GM13976 (cell line): Measurements from ENCODE around the gene MBD3L1.

ENCODE experiments used
- DNase-seq: peaks from one replicate; pipeline ENCODE4 v3.0.0; 2012; ENCODE audit warnings: low spot score
- CTCF ChIP-seq: IDR thresholded peaks from 2 replicates; pipeline ENCODE4 v1.5.1; 2012; ENCODE audit warnings: borderline replicate concordance, mild to moderate bottlenecking; ENCODE audit not compliant: insufficient read depth; ENCODE audit errors: extremely low read depth, missing control alignments, control extremely low read depth
- in situ Hi-C: fragments of 300-500 bp; cut with MboI; formaldehyde crosslinking; loops from one replicate; pipeline ENCODE4 v1.12.0; 2022; ENCODE audit warnings: low sequenced_read_pairs, mixed read lengths, inconsistent platforms; ENCODE audit not compliant: unreplicated experiment

Gene MBD3L1

DNA sequence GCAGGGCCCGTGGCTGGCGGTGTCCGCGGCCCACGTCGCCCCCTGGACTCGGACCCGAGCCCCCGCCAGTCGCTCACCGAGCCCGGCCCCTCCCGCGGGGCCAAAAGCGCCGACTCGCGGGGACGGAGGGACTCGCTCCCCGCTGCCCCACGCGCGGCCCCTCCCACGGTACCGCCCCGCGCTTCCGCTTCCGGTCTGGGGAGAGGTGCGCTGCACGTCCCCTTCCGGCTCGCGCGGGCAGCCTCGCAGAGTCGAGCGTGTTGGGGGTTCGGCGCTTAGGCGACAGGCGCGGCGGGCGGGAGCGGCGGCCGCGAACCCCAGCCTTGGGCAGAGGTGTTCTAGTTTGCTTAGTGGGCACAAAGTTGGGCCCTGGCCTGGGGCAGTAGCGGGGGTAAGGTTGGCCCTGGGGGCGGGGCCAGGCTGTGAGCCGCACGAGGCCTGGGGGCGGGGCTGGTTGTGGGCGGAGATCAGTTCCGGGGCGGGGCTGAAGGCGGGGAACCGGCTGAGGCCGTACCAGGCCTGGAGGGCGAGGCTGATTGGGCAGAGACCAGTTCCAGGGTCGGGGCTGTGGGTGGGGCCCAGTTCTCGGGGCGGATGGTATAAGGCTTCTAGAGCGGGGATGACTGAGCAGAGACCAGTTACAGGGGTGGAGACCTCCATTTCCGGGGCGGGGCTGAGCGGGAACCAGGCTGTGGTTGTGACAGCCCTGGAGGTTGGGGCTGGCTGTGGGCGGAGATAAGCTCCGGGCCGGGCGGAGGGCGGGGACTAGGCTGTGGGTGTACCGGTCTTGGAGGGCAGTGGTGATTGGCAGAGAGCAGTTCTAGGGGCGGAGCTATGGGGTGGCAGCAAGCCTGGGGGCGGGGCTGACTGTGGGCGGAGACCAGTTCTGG lies at the start of gene MBD3L1, which contains the start of gene ZNF558:
TSS of gene MBD3L1 (plus strand) at position 246 of the 890 bp plus-strand sequence. CDS start 10,302 bp downstream, outside the sequence.
TSS of gene ZNF558 (minus strand) at position 173 of the 890 bp plus-strand sequence. CDS start 9,645 bp downstream, outside the sequence.
- in situ Hi-C loops, result no loop called here
- peak; percentile 96 for DNase-seq
- TF ChIP-seq CTCF, result peak; percentile 34

GRCh38 chr19:8794823-8795222 lies 37.4 kb upstream of the MBD3L1 start:
- in situ Hi-C loops, result no loop called here
- TF ChIP-seq CTCF, result no peak
- DNase-seq, result no peak

DNA sequence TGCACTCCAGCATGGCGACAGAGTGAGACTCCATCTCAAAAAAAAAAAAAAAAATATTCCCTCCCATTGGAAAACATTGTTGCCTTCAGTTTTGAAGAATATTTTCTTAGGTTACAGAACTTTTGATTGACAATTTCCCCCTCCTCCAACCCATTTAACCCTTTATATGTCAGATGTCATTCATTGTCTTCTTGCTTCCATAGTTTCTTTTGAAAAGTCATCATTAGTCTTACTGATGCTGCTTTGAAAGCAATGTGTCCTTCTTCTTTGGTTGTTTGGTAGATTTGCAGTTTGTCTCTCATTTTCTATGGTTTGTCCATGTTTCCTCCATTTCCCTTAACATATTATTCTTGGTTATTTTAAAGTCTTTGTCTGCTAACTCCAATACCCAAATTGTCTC lies 25.5 kb upstream of the MBD3L1 start:
- DNase-seq, result no peak
- TF ChIP-seq CTCF, result no peak
- in situ Hi-C loops, result no loop called here

GRCh38 chr19:8811315-8812172 lies 20.6 kb upstream of the MBD3L1 start:
- in situ Hi-C loops, result no loop called here
- TF ChIP-seq CTCF, result no peak
- no peak for DNase-seq

- in situ Hi-C loops, result no loop called here
- no peak for DNase-seq
- TF ChIP-seq CTCF, result no peak
Observed at GRCh38 chr19:8814176-8814575, 18.0 kb upstream of the MBD3L1 start.

DNA sequence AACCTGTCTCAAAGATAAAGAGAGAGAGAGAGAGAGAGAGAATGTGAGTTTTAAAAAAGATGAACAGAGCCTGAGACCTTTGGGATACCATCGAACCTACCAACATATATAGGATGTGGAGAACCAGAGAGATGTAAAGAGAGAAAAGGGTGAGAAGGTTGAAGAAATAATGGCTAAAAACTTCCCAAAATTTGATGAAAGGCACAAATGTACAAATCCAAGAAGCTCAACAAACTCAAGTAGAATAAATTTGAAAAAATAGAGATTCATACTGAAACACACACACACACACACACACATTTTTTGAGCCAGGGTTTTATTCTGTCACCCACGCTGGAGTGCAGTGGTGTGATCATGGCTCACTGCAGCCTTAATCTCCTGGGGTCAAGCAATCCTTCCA lies 16.4 kb upstream of the MBD3L1 start:
- no peak for DNase-seq
- in situ Hi-C loops, result no loop called here
- no peak for TF ChIP-seq CTCF
